Ovary (tissue), 9 donors: ENCODE results near the gene RPTOR. TPM values are rescaled to one million over a fixed set of nuclear protein-coding genes. Genes with fewer than 3 reads are reported as not detected.

Source experiments
- DNase-seq, 5 donors: peaks; one replicate each; pipeline ENCODE4 v3.0.0-alpha.2; 2019 to 2020
- H3K27ac ChIP-seq, 2 donors: fragments of 200-600 bp; one replicate each; pipeline versions ENCODE4 v1.5.1 to v1.8.0; 2019 to 2022
- H3K27me3 ChIP-seq: fragments of 200-600 bp; one replicate; pipeline ENCODE4 v1.8.0; 2022
- H3K36me3 ChIP-seq: fragments of 200-600 bp; sonication (generic); one replicate; pipeline ENCODE4 v1.5.1; 2019
- H3K4me1 ChIP-seq: one replicate; pipeline ENCODE4 v1.8.1; 2013; ENCODE audit warnings: mild to moderate bottlenecking, moderate library complexity; ENCODE audit not compliant: insufficient read depth
- H3K4me3 ChIP-seq: fragments of 200-600 bp; sonication (generic); one replicate; pipeline ENCODE4 v1.5.1; 2017
- H3K9me3 ChIP-seq, 2 donors: fragments of 200-600 bp in 1 of 2; sonication (generic) in 1 of 2; one replicate each; pipeline versions ENCODE4 v1.5.1 to v1.8.1; 2013 to 2019; ENCODE audit warnings: mild to moderate bottlenecking in 1 of 2, moderate library complexity in 1 of 2
- CTCF ChIP-seq, 3 donors: fragments of 450-650 bp in 2 of 3; fragments of 200-600 bp in 1 of 3; IDR thresholded peaks; one replicate each; pipeline versions ENCODE4 v1.5.1 to v1.8.0; 2016 to 2022; ENCODE audit warnings: antibody characterized with exemption in 3 of 3, mild to moderate bottlenecking in 1 of 3
- EP300 ChIP-seq: sonication (generic); formaldehyde crosslinking; IDR thresholded peaks from one replicate; pipeline ENCODE4 v1.6.1; 2017; ENCODE audit warnings: antibody characterized with exemption
- POLR2A ChIP-seq: fragments of 450-650 bp; IDR thresholded peaks from one replicate; pipeline ENCODE4 v1.6.1; 2017; ENCODE audit warnings: antibody characterized with exemption, mild to moderate bottlenecking, moderate library complexity
- WGBS, 3 donors: extraction: QIAGEN DNeasy Blood & Tissue Kit in 1 of 3; methylation state at CpG; one replicate each; pipeline versions ENCODE4 v1.1.5 to v1.1.7; 2013 to 2017; 5-methylcytosine and 5-hydroxymethylcytosine counted together
- intact Hi-C, 4 donors: fragments of 100-400 bp; cut with DNase I; formaldehyde crosslinking; loops; one replicate each; pipeline versions ENCODE4 v1.11.0 to v1.15.1; 2022 to 2023
- polyA plus RNA-seq, 2 donors: library from polyadenylated mRNA; stranded (reverse); fragments of 200-250 nt in 1 of 2; fragments of 350-450 nt in 1 of 2; fragmentation: Illumina TruSeq in 1 of 2; extraction: RNeasy Lipid Tissue Mini Kit (QIAGEN cat#74804) in 1 of 2; gene quantifications; one replicate each; pipeline ENCODE4 v1.2.3, GENCODE V29; 2013 to 2014
- total RNA-seq, 7 donors: library from RNA; depleted of rRNA in 2 of 7; stranded (reverse); fragments of >200 nt in 2 of 7; fragmentation: NEBNext Ultra II Directional in 3 of 7; extraction: Animal tissue kit (Norgen Biotek cat#: 25700) in 3 of 7; gene quantifications; one replicate each; pipeline versions ENCODE4 v1.1.0 to v1.2.4, GENCODE V29; 2016 to 2023
- donor health status: DM: no; HTN: no; CAD: no; lungs with moderate emphysema.
- donor health status: DM: no; HTN: no; CAD: no.
- donor health status: Bipolar disorder and iron deficiency.
- donor health status: DM: yes; HTN: yes; CAD: no.
- donor health status: DM: no; HTN: no; CAD: no.
- donor health status: DM: yes; HTN: yes; CAD: no.

RPTOR gene
- total and polyA plus RNA-seq, 9 donors = 11.1 to 41.9 (median 27.9) TPM

GRCh38 chr17:80957461-80957941 is 412.9 kb downstream of the RPTOR start:
- Histone ChIP-seq H3K9me3 (no peaks in the 10 kb centered on the region), H3K4me1 (peaks cover 22% of the 10 kb centered on the region), H3K36me3 (no peaks in the 10 kb centered on the region), H3K27ac (no peak overlapping the region), H3K4me3 (no peak overlapping the region), H3K27me3 (no peaks in the 10 kb centered on the region)
- TF ChIP-seq POLR2A (no peak), CTCF (IDR thresholded peaks at IDR 0.05) (no peak), EP300 (no peak)
- peak in 1 of 5 donors; percentile 24 for DNase-seq
- intact Hi-C loops = no loop called here
- 94 to 96% (median 95%) methylated on average over 12 of the region's 12 CpGs for WGBS, 3 donors

DNA sequence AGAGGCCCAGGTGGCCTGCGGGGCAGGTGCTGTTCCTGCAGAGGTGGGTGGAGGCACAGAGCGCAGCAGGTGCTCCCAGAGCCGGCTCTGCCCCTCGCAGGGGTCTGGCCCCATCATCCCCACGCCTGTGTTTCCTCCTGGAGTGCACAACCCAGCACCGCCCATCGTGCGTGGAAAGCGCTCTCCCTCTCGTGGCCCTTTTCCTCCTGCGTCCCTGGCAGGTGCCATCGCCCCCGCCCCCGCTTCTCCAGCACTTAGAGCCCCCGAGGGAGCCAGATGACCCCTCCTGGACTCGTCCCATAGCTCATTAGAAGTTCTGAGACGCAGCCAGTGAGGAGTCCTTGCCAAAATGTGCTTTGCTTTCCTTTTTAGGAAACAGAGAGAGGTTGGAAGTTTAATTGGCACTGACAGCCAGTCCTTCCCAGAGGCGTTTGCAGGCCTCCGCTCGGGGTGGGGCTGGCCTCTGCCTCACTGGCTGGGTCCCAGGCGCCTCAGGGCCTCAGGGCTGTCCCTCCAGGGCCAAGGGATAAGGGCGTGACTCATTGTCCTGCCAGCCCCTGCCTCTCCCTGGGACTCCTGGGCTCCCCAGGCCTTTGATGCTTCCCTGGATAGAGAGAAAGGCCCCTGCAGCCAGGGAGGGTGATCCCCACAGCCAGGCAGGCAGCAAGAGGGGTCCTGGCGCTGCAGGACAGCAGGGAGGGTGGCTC is 414.8 kb downstream of the RPTOR start:
- H3K27ac ChIP-seq = peak overlapping the region; percentile 66 to 70
- H3K36me3 ChIP-seq = no peaks in the 10 kb centered on the region
- intact Hi-C loops = no loop called here
- DNase-seq = peak; percentile 85 to 91 (median 89)
- H3K4me3 ChIP-seq = no peak overlapping the region
- H3K4me1 ChIP-seq = peaks cover 22% of the 10 kb centered on the region
- H3K27me3 ChIP-seq = no peaks in the 10 kb centered on the region
- H3K9me3 ChIP-seq = no peaks in the 10 kb centered on the region
- TF ChIP-seq EP300 = no peak
- no peak for TF ChIP-seq CTCF (IDR thresholded peaks at IDR 0.05)
- WGBS, 3 donors = 7 to 13% (median 10%) methylated on average over 22 to 23 of the region's 23 CpGs

- intact Hi-C loops = no loop called here
- Histone ChIP-seq H3K4me1 (peaks cover 22% of the 10 kb centered on the region), H3K9me3 (no peaks in the 10 kb centered on the region), H3K4me3 (no peak overlapping the region), H3K27ac (peak overlapping the region; percentile 66 to 70), H3K36me3 (no peaks in the 10 kb centered on the region), H3K27me3 (no peaks in the 10 kb centered on the region)
- TF ChIP-seq POLR2A (no peak), EP300 (no peak), CTCF (IDR thresholded peaks at IDR 0.05) (no peak)
- DNase-seq = no peak
- 79 to 81% (median 79%) methylated on average over 21 to 24 of the region's 24 CpGs for WGBS, 3 donors
Observed at GRCh38 chr17:80960037-80960796, 415.6 kb downstream of the RPTOR start.

DNA sequence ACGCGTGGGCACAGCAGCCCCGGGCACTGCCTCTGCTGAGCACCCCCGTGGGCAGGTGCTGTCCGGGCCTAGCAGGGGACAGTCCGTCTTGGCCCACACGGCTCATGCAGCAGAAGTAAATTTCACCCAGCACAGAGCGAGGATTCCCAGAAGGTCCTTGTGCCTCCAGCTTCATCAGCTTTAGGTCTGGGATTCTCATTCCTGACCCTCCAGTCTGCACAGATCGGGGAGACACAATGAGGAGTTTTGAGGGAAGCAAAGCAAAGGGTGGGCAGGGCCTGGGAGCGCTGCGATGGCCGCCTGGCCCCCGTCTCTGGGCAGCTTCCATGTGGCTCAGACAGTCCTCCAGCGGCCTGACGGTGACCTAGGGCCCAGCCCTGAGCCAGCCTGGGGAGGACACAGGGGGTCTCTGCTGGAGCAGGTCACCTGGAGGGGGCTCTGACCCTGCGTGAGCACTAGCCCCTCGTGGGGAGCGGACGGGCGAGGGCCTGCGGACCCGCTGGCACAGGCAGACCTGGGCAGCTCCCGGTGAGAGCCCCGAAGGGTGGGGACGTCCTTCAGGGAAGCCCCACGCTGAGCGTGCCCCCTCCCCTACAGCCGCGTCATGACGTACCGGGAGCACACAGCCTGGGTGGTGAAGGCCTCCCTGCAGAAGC is 416.3 kb downstream of the RPTOR start:
- Histone ChIP-seq H3K4me3 (no peak overlapping the region), H3K36me3 (no peaks in the 10 kb centered on the region), H3K27ac (peak overlapping the region in 1 of 2 donors; percentile 70), H3K4me1 (peaks cover 22% of the 10 kb centered on the region), H3K9me3 (no peaks in the 10 kb centered on the region), H3K27me3 (no peaks in the 10 kb centered on the region)
- no peak for TF ChIP-seq EP300
- no peak for TF ChIP-seq CTCF (IDR thresholded peaks at IDR 0.05)
- TF ChIP-seq POLR2A = no peak
- peak in 4 of 5 donors; percentile 17 to 41 (median 34) for DNase-seq
- 85 to 91% (median 91%) methylated on average over 31 of the region's 31 CpGs for WGBS, 3 donors
- intact Hi-C loops = no loop called here
